GM10248 (cell line): ENCODE data around the gene KRT35.

Experiments
- CTCF ChIA-PET: fragments of 300-600 bp; sonication (Branson Sonifier 250); formaldehyde crosslinking; extraction: SDS; loops from one replicate; lab custom pipeline; 2021; ENCODE audit warnings: antibody characterized with exemption; lab: Yijun Ruan, JAX
- POLR2A ChIA-PET: fragments of 350-650 bp; sonication (Branson Sonifier 250); formaldehyde crosslinking; extraction: SDS; loops from one replicate; lab custom pipeline; 2020; ENCODE audit warnings: antibody characterized with exemption; lab: Yijun Ruan, JAX
- DNase-seq: peaks from one replicate; pipeline ENCODE4 v3.0.0; 2012; ENCODE audit errors: extremely low spot score
- CTCF ChIP-seq: IDR thresholded peaks from 2 replicates; pipeline ENCODE4 v1.5.1; 2012; ENCODE audit warnings: mild to moderate bottlenecking, low read depth; ENCODE audit errors: extremely low read depth, missing control alignments, control extremely low read depth

Gene KRT35

DNA sequence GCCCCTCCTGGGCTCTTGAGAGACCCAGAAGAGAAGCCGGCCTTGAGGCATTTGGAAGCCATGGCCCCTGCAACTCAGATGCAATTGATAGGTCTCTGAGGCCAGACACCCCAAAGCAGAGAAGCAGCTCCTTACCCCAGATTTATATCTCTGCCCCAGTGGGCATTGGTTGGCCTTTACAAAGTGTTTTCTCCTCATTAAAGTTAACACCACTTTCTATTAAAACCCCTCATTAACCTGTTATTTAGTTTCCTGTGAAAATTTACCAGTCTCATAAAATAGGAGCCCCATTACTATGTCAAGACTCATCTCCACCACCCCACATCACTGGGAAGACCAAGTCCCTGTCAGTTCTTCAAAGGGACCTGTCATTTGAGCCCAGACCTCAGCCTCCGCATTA is at the start of gene KRT35:
Gene KRT35, minus strand, starts transcription at position 116 of the 400 bp plus-strand sequence. Its CDS starts 54 bp downstream, at position 62.
- ChIA-PET CTCF (no interaction called here), POLR2A (no interaction called here)
- TF ChIP-seq CTCF: no peak
- DNase-seq: no peak

DNA sequence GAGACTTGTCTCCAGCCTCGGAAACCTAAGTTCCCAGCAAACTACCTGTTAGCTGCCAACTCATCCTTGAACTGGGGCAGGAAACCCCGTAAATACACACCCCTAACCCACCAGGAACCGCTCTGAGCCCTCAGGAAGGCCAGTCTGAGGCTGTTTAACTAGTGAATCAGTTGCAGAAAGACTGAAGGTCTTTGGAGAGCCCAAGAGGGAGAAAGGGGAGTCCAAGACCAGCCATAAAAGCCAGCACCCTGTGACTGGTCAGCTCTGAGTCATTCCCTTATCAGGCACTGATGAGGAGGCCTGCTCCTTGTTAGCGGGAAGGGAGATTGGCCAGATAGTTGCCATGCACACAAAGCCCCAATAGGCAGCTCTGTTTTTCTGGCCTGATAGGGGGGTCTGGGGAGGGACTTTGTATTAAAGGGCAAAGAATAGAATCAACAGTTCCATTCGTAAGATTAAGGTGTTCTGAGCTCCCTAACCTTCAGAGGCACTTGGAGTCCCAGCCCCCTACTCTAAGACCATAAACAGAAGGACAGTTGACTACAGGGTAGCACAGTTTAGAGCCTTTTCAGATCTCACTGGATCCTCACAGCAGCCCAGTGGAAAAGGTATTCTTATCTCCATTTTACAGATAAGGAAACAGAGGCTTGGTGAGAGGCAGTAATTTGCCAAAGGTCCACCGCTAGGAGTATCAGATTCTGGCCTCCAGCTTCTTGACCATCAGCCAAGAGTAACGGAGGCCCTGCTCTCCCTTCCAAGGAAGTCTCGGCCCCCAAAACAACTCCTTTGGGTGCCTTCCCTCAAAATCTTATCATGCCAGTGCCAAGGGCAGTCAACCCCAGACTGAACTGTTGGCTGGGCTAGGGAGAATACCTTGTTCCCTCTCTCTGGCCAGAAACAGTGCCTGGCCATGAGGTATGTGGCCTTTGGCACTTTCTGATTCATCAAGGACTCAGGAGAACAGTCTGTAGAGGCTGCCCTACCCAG is 49.4 kb upstream of the KRT35 start:
- CTCF ChIA-PET: interaction anchor here (1.0 to 3.8 kb wide), 2 partner anchors 10 to 18 kb away, joined by 3 to 16 read pairs; no protein-coding TSS in a partner anchor
- POLR2A ChIA-PET: no interaction called here
- TF ChIP-seq CTCF: no peak
- DNase-seq: no peak

- no peak for TF ChIP-seq CTCF
- ChIA-PET CTCF (interaction anchor here (3.8 kb wide), 1 partner anchor 19 kb away, joined by 16 read pairs; no protein-coding TSS in a partner anchor), POLR2A (no interaction called here)
- DNase-seq: no peak
Measured at GRCh38 chr17:41529491-41529915, 48.6 kb upstream of the KRT35 start.

DNA sequence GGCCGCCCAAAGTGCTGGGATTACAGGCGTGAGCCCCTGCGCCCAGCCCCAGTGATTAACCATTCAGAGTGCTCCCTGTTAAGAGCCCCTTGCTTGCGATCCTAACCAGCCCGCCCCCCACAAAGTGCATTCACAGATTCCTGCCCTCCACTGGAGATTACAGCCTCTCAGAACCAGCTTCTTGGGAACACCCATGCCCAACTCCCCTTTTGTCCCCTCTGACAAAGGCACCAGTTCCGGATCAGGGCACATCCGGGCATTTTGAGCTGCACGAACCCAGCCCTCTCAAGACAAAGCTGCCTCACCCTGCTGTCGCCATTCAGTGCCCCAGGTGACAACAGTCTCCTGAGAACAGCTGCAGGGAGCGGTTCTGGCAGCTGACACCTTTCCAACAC is 48.0 kb upstream of the KRT35 start:
- TF ChIP-seq CTCF: no peak
- no peak for DNase-seq
- ChIA-PET POLR2A (no interaction called here), CTCF (interaction anchor here (3.8 kb wide), 1 partner anchor 20 kb away, joined by 16 read pairs; no protein-coding TSS in a partner anchor)

- no peak for TF ChIP-seq CTCF
- ChIA-PET CTCF (interaction anchor here (3.8 kb wide), 1 partner anchor 21 kb away, joined by 16 read pairs; no protein-coding TSS in a partner anchor), POLR2A (no interaction called here)
- no peak for DNase-seq
Measured at GRCh38 chr17:41527063-41528023, 46.4 kb upstream of the KRT35 start.

DNA sequence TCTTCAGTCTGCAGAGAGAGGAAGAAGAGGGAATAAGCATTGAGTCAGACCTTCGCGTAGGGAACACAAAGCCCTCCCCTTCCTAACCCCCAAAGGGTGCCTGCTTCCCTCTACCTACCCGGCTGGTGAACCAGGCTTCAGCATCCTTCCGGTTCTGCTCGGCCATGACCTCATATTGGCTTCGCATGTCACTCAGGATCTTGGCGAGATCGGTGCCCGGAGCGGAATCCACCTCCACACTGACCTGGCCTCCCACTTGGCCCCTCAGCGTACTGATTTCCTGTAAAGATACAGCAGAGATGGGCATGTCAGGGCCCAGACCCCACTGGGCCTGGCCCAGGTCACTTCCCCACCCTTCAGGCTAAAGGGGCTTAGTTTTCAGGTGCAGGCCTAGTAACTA is 43.3 kb upstream of the KRT35 start:
- DNase-seq: no peak
- ChIA-PET POLR2A (no interaction called here), CTCF (interaction anchor here (2.2 kb wide), 1 partner anchor 25 kb away, joined by 8 read pairs; no protein-coding TSS in a partner anchor)
- no peak for TF ChIP-seq CTCF
